OCI-LY7 (cell line): ENCODE results near the gene ATP2A1. TPM values are rescaled to one million over a fixed set of nuclear protein-coding genes. Genes with fewer than 3 reads are reported as not detected.

ENCODE experiments used
- BruUV-seq: library from RNA; stranded (reverse); fragments of 400-500 nt; replicated peaks from 2 replicates; lab custom pipeline; 2021; lab: Mats Ljungman, UMichigan
- CTCF ChIA-PET: fragments of 300-600 bp; sonication (Branson Sonifier 250); formaldehyde crosslinking; loops from one replicate; lab custom pipeline; 2022; ENCODE audit warnings: antibody characterized with exemption; ENCODE audit not compliant: unreplicated experiment; lab: Charles Lee
- POLR2A ChIA-PET: fragments of 300-600 bp; sonication (Branson Sonifier 250); formaldehyde crosslinking; loops from one replicate; lab custom pipeline; 2022; ENCODE audit warnings: antibody characterized with exemption; lab: Charles Lee
- DNase-seq: peaks from one replicate; pipeline ENCODE4 v3.0.0-alpha.2; 2015; ENCODE audit warnings: low spot score
- H2AFZ ChIP-seq: fragments of 200-600 bp; sonication (generic), shearing (Covaris generic); 2 replicates; pipeline ENCODE4 v1.6.1; 2014; ENCODE audit warnings: mild to moderate bottlenecking, antibody characterized with exemption, low read length, moderate library complexity
- H3K27ac ChIP-seq: fragments of 200-600 bp; sonication (generic); 2 replicates; pipeline ENCODE4 v1.5.1; 2014; ENCODE audit warnings: mixed run types, low read depth, mild to moderate bottlenecking, moderate library complexity, low read length, inconsistent platforms; ENCODE audit not compliant: poor library complexity, severe bottlenecking
- H3K36me3 ChIP-seq: fragments of 200-600 bp; sonication (generic); 2 replicates; pipeline ENCODE4 v1.6.1; 2014; ENCODE audit warnings: mild to moderate bottlenecking, antibody characterized with exemption, low read length, moderate library complexity, mixed read lengths; ENCODE audit not compliant: insufficient read depth
- H3K4me1 ChIP-seq: fragments of 200-600 bp; sonication (generic); 2 replicates; pipeline ENCODE4 v1.5.1; 2014; ENCODE audit warnings: mild to moderate bottlenecking, low read length; ENCODE audit not compliant: insufficient read depth, poor library complexity, severe bottlenecking
- H3K4me2 ChIP-seq: fragments of 200-600 bp; sonication (generic); 2 replicates; pipeline ENCODE4 v1.6.1; 2014; ENCODE audit warnings: mild to moderate bottlenecking, low read length
- H3K4me3 ChIP-seq: fragments of 200-600 bp; sonication (generic); 2 replicates; pipeline ENCODE4 v1.5.1; 2014; ENCODE audit warnings: mild to moderate bottlenecking, low read depth, low read length; ENCODE audit not compliant: poor library complexity, severe bottlenecking
- H3K79me2 ChIP-seq: fragments of 200-600 bp; sonication (generic); 2 replicates; pipeline ENCODE4 v1.6.1; 2016; ENCODE audit warnings: low read depth, mild to moderate bottlenecking, low read length, moderate library complexity, mixed read lengths; ENCODE audit not compliant: insufficient read depth
- H3K9me2 ChIP-seq: fragments of 200-600 bp; sonication (generic); 2 replicates; pipeline ENCODE4 v1.6.1; 2016; ENCODE audit warnings: mild to moderate bottlenecking, low read length, mixed read lengths; ENCODE audit not compliant: insufficient read depth
- H3K9me3 ChIP-seq: fragments of 200-600 bp; sonication (generic); 2 replicates; pipeline ENCODE4 v1.6.1; 2014; ENCODE audit warnings: mild to moderate bottlenecking, mixed run types, low read length, mixed read lengths
- H4K20me1 ChIP-seq: fragments of 200-600 bp; sonication (generic); 2 replicates; pipeline ENCODE4 v1.6.1; 2014; ENCODE audit warnings: mild to moderate bottlenecking, antibody characterized with exemption, low read length, moderate library complexity, mixed read lengths; ENCODE audit not compliant: insufficient read depth
- EZH2phosphoT487 ChIP-seq: fragments of 200-600 bp; sonication (generic); IDR thresholded peaks from 2 replicates; pipeline ENCODE4 v1.6.1; 2018; ENCODE audit warnings: low read depth, borderline replicate concordance, mild to moderate bottlenecking, mixed run types, antibody characterized with exemption, low read length, moderate library complexity, mixed read lengths
- intact Hi-C: fragments of 100-400 bp; cut with micrococcal nuclease; formaldehyde crosslinking; loops from one replicate; pipeline ENCODE4 v1.10.0; 2022; ENCODE audit not compliant: unreplicated experiment
- microRNA-seq: library from miRNA; unstranded; fragments of <30 nt; microRNA quantifications from one replicate; pipeline ENCODE4 v1.2.0, GENCODE V29; 2022; ENCODE audit warnings: borderline replicate concordance
- small RNA-seq: library from RNA; depleted of rRNA; stranded (forward); fragments of <200 nt; gene quantifications from one replicate; pipeline ENCODE3, GENCODE V24; 2014
- total RNA-seq, 2 experiments: library from RNA; depleted of rRNA in 1 of 2; stranded (reverse); fragments of >200 nt in 1 of 2; shearing (Covaris generic) in 1 of 2; gene quantifications; 2 replicates each; pipeline ENCODE4 v1.2.3, GENCODE V29; 2014 to 2022
- TF ChIP-seq, protein P1 (sequence below): fragments of 200-600 bp; sonication (generic); conservative IDR thresholded peaks from 2 replicates; pipeline ENCODE4 v1.5.1; 2014; ENCODE audit warnings: mild to moderate bottlenecking, antibody characterized with exemption, low read length, moderate library complexity, mixed read lengths

ATP2A1 gene
- total RNA-seq, 2 experiments from 2014 or later, result 5.0 TPM

DNA sequence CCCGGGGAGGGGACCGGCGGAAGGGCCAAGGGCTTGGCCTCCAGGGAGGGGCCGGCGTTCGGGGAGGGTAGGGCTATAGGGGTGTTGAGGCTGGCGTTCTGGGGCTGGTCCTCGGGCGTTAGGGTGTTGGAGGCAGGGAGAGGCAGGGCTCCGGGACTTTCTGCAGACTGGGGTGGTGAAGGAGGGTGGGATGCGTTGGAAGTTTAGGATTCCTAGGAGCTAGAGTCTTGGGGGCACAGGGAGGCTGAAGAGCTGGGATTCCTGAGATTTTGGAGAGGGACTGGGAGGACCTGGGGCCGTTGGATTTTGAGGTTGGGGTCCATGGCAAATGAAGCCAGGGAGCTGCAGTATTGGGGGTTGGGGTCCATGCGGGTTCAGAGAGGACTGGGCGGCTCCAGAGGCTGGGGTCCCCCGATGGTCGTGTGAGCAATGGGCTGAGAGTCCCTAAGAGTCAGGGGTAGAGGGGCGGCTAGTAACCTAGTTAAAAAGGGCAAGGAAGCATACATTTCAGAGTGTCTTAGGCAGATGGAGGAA lies 73.2 kb downstream of the ATP2A1 start:
- peak overlapping the region; percentile 89 for H3K4me2 ChIP-seq
- no peak for TF ChIP-seq EZH2phosphoT487
- TF ChIP-seq, protein P1, sequence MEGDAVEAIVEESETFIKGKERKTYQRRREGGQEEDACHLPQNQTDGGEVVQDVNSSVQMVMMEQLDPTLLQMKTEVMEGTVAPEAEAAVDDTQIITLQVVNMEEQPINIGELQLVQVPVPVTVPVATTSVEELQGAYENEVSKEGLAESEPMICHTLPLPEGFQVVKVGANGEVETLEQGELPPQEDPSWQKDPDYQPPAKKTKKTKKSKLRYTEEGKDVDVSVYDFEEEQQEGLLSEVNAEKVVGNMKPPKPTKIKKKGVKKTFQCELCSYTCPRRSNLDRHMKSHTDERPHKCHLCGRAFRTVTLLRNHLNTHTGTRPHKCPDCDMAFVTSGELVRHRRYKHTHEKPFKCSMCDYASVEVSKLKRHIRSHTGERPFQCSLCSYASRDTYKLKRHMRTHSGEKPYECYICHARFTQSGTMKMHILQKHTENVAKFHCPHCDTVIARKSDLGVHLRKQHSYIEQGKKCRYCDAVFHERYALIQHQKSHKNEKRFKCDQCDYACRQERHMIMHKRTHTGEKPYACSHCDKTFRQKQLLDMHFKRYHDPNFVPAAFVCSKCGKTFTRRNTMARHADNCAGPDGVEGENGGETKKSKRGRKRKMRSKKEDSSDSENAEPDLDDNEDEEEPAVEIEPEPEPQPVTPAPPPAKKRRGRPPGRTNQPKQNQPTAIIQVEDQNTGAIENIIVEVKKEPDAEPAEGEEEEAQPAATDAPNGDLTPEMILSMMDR, result no peak
- POLR2A ChIA-PET, result interaction anchor here (0.6 to 1.3 kb wide), 3 partner anchors 104 to 760 kb away, joined by 3 to 4 read pairs (median 3); no protein-coding TSS in a partner anchor
- BruUV-seq, result no TSS peak
- intact Hi-C loops, result no loop called here
- peak overlapping the region; percentile 85 for H3K4me3 ChIP-seq
- H3K4me1 ChIP-seq, result peaks cover 12% of the 10 kb centered on the region
- no peaks in the 10 kb centered on the region for H3K9me3 ChIP-seq
- CTCF ChIA-PET, result interaction anchor here (0.6 to 1.4 kb wide), 2 partner anchors 22 to 1881 kb away, joined by 3 to 4 read pairs; no protein-coding TSS in a partner anchor
- H2AFZ ChIP-seq, result peak overlapping the region; percentile 7; the same call in 1 of the 2 replicates
- peaks cover 26% of the 10 kb centered on the region for H3K79me2 ChIP-seq
- H3K36me3 ChIP-seq, result peaks cover 45% of the 10 kb centered on the region
- peaks cover 8% of the 10 kb centered on the region for H4K20me1 ChIP-seq
- no peak for DNase-seq
- peak overlapping the region; percentile 51 for H3K27ac ChIP-seq
- H3K9me2 ChIP-seq, result no peaks in the 10 kb centered on the region

Small RNA genes within 50 kb of the gene (microRNA-seq; reads per million reads assigned to microRNA genes)
- 3.0 reads per million for gene MIR4721

Small RNA genes within 50 kb of the gene (small RNA-seq; reads per million reads assigned to genes)
- gene RF00416, result not detected

Other genes with a start within 250 kb of the ATP2A1 start
- 0.50 TPM in 1 of 2 replicates, not detected in the other for gene NPIPB8, start 240.4 kb upstream of the ATP2A1 start, total RNA-seq (2014; rRNA removed; shearing (Covaris generic))
- gene NPIPB8, start 240.4 kb upstream of the ATP2A1 start, total RNA-seq (2022), result 1.6 and 2.7 TPM in 2 replicates
- 259 and 284 TPM in 2 replicates for gene EIF3C, start 167.0 kb upstream of the ATP2A1 start, total RNA-seq (2014; rRNA removed; shearing (Covaris generic))
- gene EIF3C, start 167.0 kb upstream of the ATP2A1 start, total RNA-seq (2022), result 727 and 840 TPM in 2 replicates
- gene NPIPB9, start 126.7 kb upstream of the ATP2A1 start, total RNA-seq (2014; rRNA removed; shearing (Covaris generic)), result 2.9 and 3.6 TPM in 2 replicates
- gene NPIPB9, start 126.7 kb upstream of the ATP2A1 start, total RNA-seq (2022), result 7.1 and 10.7 TPM in 2 replicates
- 108 and 109 TPM in 2 replicates for gene ATXN2L, start 55.5 kb upstream of the ATP2A1 start, total RNA-seq (2014; rRNA removed; shearing (Covaris generic))
- gene ATXN2L, start 55.5 kb upstream of the ATP2A1 start, total RNA-seq (2022), result 451 and 487 TPM in 2 replicates
- gene TUFM, start 32.1 kb upstream of the ATP2A1 start, total RNA-seq (2014; rRNA removed; shearing (Covaris generic)), result 160 and 184 TPM in 2 replicates
- 176 and 211 TPM in 2 replicates for gene TUFM, start 32.1 kb upstream of the ATP2A1 start, total RNA-seq (2022)
- gene SH2B1, start 14.6 kb upstream of the ATP2A1 start, total RNA-seq (2014; rRNA removed; shearing (Covaris generic)), result 29.8 and 59.8 TPM in 2 replicates
- 76.5 and 92.9 TPM in 2 replicates for gene SH2B1, start 14.6 kb upstream of the ATP2A1 start, total RNA-seq (2022)
- gene RABEP2, start 46.8 kb downstream of the ATP2A1 start, total RNA-seq (2014; rRNA removed; shearing (Covaris generic)), result 84.8 and 118 TPM in 2 replicates
- gene RABEP2, start 46.8 kb downstream of the ATP2A1 start, total RNA-seq (2022), result 84.2 and 87.2 TPM in 2 replicates
- gene CD19, start 53.5 kb downstream of the ATP2A1 start, total RNA-seq (2014; rRNA removed; shearing (Covaris generic)), result 139 and 141 TPM in 2 replicates
- 131 and 134 TPM in 2 replicates for gene CD19, start 53.5 kb downstream of the ATP2A1 start, total RNA-seq (2022)
- gene NFATC2IP, start 72.4 kb downstream of the ATP2A1 start, total RNA-seq (2014; rRNA removed; shearing (Covaris generic)), result 68.8 and 73.0 TPM in 2 replicates
- gene NFATC2IP, start 72.4 kb downstream of the ATP2A1 start, total RNA-seq (2022), result 104 and 114 TPM in 2 replicates
- 12.4 and 20.1 TPM in 2 replicates for gene SPNS1, start 96.3 kb downstream of the ATP2A1 start, total RNA-seq (2014; rRNA removed; shearing (Covaris generic))
- gene SPNS1, start 96.3 kb downstream of the ATP2A1 start, total RNA-seq (2022), result 20.4 and 21.5 TPM in 2 replicates
- 17.5 and 17.7 TPM in 2 replicates for gene LAT, start 106.6 kb downstream of the ATP2A1 start, total RNA-seq (2014; rRNA removed; shearing (Covaris generic))
- gene LAT, start 106.6 kb downstream of the ATP2A1 start, total RNA-seq (2022), result 19.8 and 20.0 TPM in 2 replicates